Lower leg skin (tissue), 4 donors: ENCODE results near the gene CNR1. TPM values are rescaled to one million over a fixed set of nuclear protein-coding genes. Genes with fewer than 3 reads are reported as not detected.

Source experiments
- DNase-seq, 2 donors: peaks; one replicate each; pipeline ENCODE4 v3.0.0-alpha.2; 2019; ENCODE audit warnings: low spot score in 2 of 2
- H3K4me3 ChIP-seq: fragments of 200-600 bp; sonication (generic); 2 replicates; pipeline ENCODE4 v1.5.1; 2017; ENCODE audit warnings: mild to moderate bottlenecking, low read depth; ENCODE audit not compliant: poor library complexity, severe bottlenecking
- POLR2A ChIP-seq, 2 donors: fragments of 450-650 bp; IDR thresholded peaks; one replicate each; pipeline ENCODE4 v1.6.1; 2016 to 2017; ENCODE audit warnings: antibody characterized with exemption in 2 of 2, mild to moderate bottlenecking in 1 of 2, moderate library complexity in 1 of 2
- whole genome bisulfite sequencing, 2 donors: methylation state at CpG; one replicate each; pipeline ENCODE4 v1.1.5; 2018; 5-methylcytosine and 5-hydroxymethylcytosine counted together
- intact Hi-C: fragments of 100-400 bp; cut with DNase I; formaldehyde crosslinking; loops from one replicate; pipeline ENCODE4 v1.15.0; 2023; ENCODE audit warnings: low total_unique reads
- total RNA-seq, 4 donors: library from RNA; depleted of rRNA; stranded (reverse); fragments of >200 nt; gene quantifications; one replicate each; pipeline ENCODE4 v1.1.0, GENCODE V29; 2016
- TF ChIP-seq, protein P1 (sequence below), 3 donors: fragments of 450-650 bp; IDR thresholded peaks; one replicate each; pipeline ENCODE4 v1.5.1; 2016; ENCODE audit warnings: antibody characterized with exemption in 3 of 3, mild to moderate bottlenecking in 3 of 3, moderate library complexity in 2 of 3

CNR1 gene
- total RNA-seq, 4 donors from 2014 or later, result 2.6 to 17.7 (median 5.0) TPM

GRCh38 chr6:88179692-88180091 is 13.5 kb upstream of the CNR1 start:
- TF ChIP-seq, protein P1, sequence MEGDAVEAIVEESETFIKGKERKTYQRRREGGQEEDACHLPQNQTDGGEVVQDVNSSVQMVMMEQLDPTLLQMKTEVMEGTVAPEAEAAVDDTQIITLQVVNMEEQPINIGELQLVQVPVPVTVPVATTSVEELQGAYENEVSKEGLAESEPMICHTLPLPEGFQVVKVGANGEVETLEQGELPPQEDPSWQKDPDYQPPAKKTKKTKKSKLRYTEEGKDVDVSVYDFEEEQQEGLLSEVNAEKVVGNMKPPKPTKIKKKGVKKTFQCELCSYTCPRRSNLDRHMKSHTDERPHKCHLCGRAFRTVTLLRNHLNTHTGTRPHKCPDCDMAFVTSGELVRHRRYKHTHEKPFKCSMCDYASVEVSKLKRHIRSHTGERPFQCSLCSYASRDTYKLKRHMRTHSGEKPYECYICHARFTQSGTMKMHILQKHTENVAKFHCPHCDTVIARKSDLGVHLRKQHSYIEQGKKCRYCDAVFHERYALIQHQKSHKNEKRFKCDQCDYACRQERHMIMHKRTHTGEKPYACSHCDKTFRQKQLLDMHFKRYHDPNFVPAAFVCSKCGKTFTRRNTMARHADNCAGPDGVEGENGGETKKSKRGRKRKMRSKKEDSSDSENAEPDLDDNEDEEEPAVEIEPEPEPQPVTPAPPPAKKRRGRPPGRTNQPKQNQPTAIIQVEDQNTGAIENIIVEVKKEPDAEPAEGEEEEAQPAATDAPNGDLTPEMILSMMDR (IDR thresholded peaks at IDR 0.05), result no peak
- no peak for TF ChIP-seq POLR2A (IDR thresholded peaks at IDR 0.05)
- WGBS, 2 donors, result 0 to 21% methylated on average over 1 of the region's 1 CpG
- DNase-seq, result no peak
- intact Hi-C loops, result no loop called here
- H3K4me3 ChIP-seq, result no peak overlapping the region

GRCh38 chr6:88177961-88178464 is 11.9 kb upstream of the CNR1 start:
- TF ChIP-seq, protein P1 (IDR thresholded peaks at IDR 0.05), result no peak
- no peak for TF ChIP-seq POLR2A (IDR thresholded peaks at IDR 0.05)
- 64 to 68% methylated on average over 3 of the region's 3 CpGs for WGBS, 2 donors
- intact Hi-C loops, result no loop called here
- no peak for DNase-seq
- H3K4me3 ChIP-seq, result no peak overlapping the region

- no peak for TF ChIP-seq POLR2A (IDR thresholded peaks at IDR 0.05)
- TF ChIP-seq, protein P1 (IDR thresholded peaks at IDR 0.05), result no peak
- intact Hi-C loops, result no loop called here
- H3K4me3 ChIP-seq, result no peak overlapping the region
- no peak for DNase-seq
- WGBS, 2 donors, result 91 to 92% methylated on average over 4 of the region's 4 CpGs
Measured at GRCh38 chr6:88174906-88175305, 8.8 kb upstream of the CNR1 start.

GRCh38 chr6:88171312-88171711 is 5.2 kb upstream of the CNR1 start:
- TF ChIP-seq, protein P1 (IDR thresholded peaks at IDR 0.05), result no peak
- no peak for TF ChIP-seq POLR2A (IDR thresholded peaks at IDR 0.05)
- intact Hi-C loops, result no loop called here
- WGBS, 2 donors, result 80 to 82% methylated on average over 2 of the region's 2 CpGs
- DNase-seq, result no peak
- H3K4me3 ChIP-seq, result no peak overlapping the region

- DNase-seq, result no peak
- no peak overlapping the region for H3K4me3 ChIP-seq
- TF ChIP-seq POLR2A (IDR thresholded peaks at IDR 0.05), result no peak
- TF ChIP-seq, protein P1 (IDR thresholded peaks at IDR 0.05), result no peak
- 87 to 90% methylated on average over 3 of the region's 3 CpGs for WGBS, 2 donors
- intact Hi-C loops, result no loop called here
Measured at GRCh38 chr6:88168362-88168761, 2.2 kb upstream of the CNR1 start.

DNA sequence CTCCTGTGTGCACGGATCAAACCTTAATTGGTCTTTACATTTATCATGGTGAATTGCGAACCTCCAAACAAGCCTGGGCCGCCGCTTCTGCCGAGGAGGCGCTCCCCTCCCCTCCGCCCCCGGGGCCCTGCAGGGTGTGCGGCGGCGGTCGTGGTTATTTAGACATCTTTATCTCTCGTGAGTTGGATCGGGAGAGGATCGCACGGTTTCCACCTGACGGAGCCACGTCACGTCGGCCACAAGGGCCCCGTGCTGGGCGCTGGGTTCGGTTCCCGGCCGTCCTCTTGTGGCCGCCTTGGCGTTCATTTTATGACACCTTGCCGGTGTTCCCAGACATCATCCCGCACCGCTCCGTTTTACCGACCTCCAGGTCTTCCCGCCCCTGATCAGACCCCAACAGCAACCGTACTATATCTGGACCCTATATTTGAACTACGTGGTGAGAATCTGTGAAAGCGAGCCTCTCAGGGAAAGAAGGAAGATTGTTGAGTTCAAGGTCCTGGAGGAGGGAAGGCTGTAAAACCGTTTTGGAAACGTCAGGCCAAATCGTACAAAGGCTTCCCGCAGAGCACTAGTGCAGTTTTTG is 1.3 kb upstream of the CNR1 start:
- 12% methylated on average over 39 to 40 of the region's 40 CpGs for WGBS, 2 donors
- no peak for DNase-seq
- H3K4me3 ChIP-seq, result no peak overlapping the region
- TF ChIP-seq POLR2A (IDR thresholded peaks at IDR 0.05), result no peak
- TF ChIP-seq, protein P1 (IDR thresholded peaks at IDR 0.05), result no peak
- intact Hi-C loops, result no loop called here
